Adrenal gland (tissue), 5 donors: ENCODE results near the gene ERGIC3.

ENCODE experiments used
- POLR2A ChIP-seq, 2 donors: fragments of 450-650 bp; IDR thresholded peaks; one replicate each; pipeline ENCODE4 v1.6.1; 2017; ENCODE audit warnings: antibody characterized with exemption in 2 of 2, mild to moderate bottlenecking in 2 of 2, moderate library complexity in 1 of 2
- TF ChIP-seq, protein P1 (sequence below), 6 experiments: fragments of 450-650 bp in 4 of 6; fragments of 200-600 bp in 2 of 6; sonication (generic) in 1 of 6; IDR thresholded peaks; 1 replicate in 5 of 6; 2 replicates in 1 of 6; pipeline versions ENCODE4 v1.5.1 to v1.8.0; 2016 to 2021; ENCODE audit warnings: antibody characterized with exemption in 6 of 6, mild to moderate bottlenecking in 2 of 6, moderate library complexity in 1 of 6
- donor health status: DM: no; HTN: no; CAD: no.

DNA sequence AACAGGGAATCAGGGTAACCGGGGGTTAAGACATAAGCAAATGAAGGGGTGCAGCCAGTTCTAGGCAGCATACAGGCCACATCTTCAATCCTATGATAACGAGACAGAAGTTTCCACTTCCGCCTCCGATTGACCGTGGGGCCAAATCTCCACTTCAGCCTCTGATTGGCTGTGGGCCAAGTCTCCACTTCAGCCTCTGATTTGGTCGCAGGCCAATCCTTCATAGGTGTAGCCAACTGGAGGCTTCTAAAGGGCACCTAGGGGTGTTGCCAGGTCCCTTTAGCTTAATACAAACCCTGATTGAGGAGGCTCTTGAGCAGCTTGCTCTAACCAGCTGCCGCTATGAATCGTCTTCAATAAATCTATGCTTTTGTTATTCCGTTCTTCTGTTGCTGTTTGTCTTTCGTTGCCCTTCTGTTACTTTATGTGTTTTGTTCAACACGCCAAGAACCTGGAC, 2.1 kb upstream of the ERGIC3 start:
- TF ChIP-seq, protein P1, sequence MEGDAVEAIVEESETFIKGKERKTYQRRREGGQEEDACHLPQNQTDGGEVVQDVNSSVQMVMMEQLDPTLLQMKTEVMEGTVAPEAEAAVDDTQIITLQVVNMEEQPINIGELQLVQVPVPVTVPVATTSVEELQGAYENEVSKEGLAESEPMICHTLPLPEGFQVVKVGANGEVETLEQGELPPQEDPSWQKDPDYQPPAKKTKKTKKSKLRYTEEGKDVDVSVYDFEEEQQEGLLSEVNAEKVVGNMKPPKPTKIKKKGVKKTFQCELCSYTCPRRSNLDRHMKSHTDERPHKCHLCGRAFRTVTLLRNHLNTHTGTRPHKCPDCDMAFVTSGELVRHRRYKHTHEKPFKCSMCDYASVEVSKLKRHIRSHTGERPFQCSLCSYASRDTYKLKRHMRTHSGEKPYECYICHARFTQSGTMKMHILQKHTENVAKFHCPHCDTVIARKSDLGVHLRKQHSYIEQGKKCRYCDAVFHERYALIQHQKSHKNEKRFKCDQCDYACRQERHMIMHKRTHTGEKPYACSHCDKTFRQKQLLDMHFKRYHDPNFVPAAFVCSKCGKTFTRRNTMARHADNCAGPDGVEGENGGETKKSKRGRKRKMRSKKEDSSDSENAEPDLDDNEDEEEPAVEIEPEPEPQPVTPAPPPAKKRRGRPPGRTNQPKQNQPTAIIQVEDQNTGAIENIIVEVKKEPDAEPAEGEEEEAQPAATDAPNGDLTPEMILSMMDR (IDR thresholded peaks at IDR 0.05) = no peak
- TF ChIP-seq POLR2A (IDR thresholded peaks at IDR 0.05) = no peak
